Prostate gland (tissue), 2 donors: ENCODE measurements around the gene C3orf20. TPM values are rescaled to one million over a fixed set of nuclear protein-coding genes. Genes with fewer than 3 reads are reported as not detected.

Experiments
- DNase-seq: peaks from one replicate; pipeline ENCODE4 v3.0.0-alpha.2; 2019; ENCODE audit warnings: low spot score
- H3K27ac ChIP-seq, 2 donors: fragments of 200-600 bp; sonication (generic); 2 replicates each; pipeline ENCODE4 v1.5.1; 2017 to 2019
- H3K27me3 ChIP-seq: fragments of 200-600 bp; sonication (generic); replicated peaks from 2 replicates; pipeline ENCODE4 v1.5.1; 2019; ENCODE audit not compliant: insufficient read depth
- H3K36me3 ChIP-seq, 2 donors: fragments of 200-600 bp; sonication (generic); 1 replicate in 1 of 2; 2 replicates in 1 of 2; pipeline versions ENCODE4 v1.5.1 to v1.8.1; 2017 to 2019
- H3K4me1 ChIP-seq: fragments of 200-600 bp; sonication (generic); replicated peaks from 2 replicates; pipeline ENCODE4 v1.5.1; 2019
- H3K4me3 ChIP-seq, 2 donors: fragments of 200-600 bp; sonication (generic); 2 replicates each; pipeline ENCODE4 v1.5.1; 2017 to 2019
- H3K9me3 ChIP-seq: fragments of 200-600 bp; sonication (generic); 2 replicates; pipeline ENCODE4 v1.5.1; 2017
- CTCF ChIP-seq, 4 experiments: fragments of 200-600 bp in 2 of 4; fragments of 450-650 bp in 2 of 4; sonication (generic) in 2 of 4; IDR thresholded peaks; 1 replicate in 3 of 4; 2 replicates in 1 of 4; pipeline ENCODE4 v1.5.1; 2016 to 2019; ENCODE audit warnings: antibody characterized with exemption in 4 of 4, mild to moderate bottlenecking in 2 of 4, moderate library complexity in 2 of 4
- POLR2A ChIP-seq: fragments of 450-650 bp; IDR thresholded peaks from one replicate; pipeline ENCODE4 v1.6.1; 2016; ENCODE audit warnings: antibody characterized with exemption, mild to moderate bottlenecking
- POLR2AphosphoS5 ChIP-seq: sonication (generic); formaldehyde crosslinking; IDR thresholded peaks from one replicate; pipeline ENCODE4 v1.6.1; 2017; ENCODE audit warnings: antibody characterized with exemption
- WGBS: methylation state at CpG from one replicate; pipeline ENCODE4 v1.1.5; 2018; 5-methylcytosine and 5-hydroxymethylcytosine counted together
- intact Hi-C: fragments of 100-400 bp; cut with DNase I; formaldehyde crosslinking; loops from one replicate; pipeline ENCODE4 v1.14.2; 2022
- total RNA-seq, 2 donors: library from RNA; depleted of rRNA; stranded (reverse); fragments of >200 nt; gene quantifications; one replicate each; pipeline ENCODE4 v1.1.0, GENCODE V29; 2016

C3orf20 gene
- total RNA-seq, 2 donors from 2014 or later = 0.28 TPM; not detected in 1

- intact Hi-C loops = no loop called here
- TF ChIP-seq POLR2A = no peak
- no peak for TF ChIP-seq POLR2AphosphoS5
- TF ChIP-seq CTCF (IDR thresholded peaks at IDR 0.05) = no peak
- Histone ChIP-seq H3K4me1 (no peaks in the 10 kb centered on the region), H3K27me3 (no peaks in the 10 kb centered on the region), H3K27ac (no peak overlapping the region), H3K4me3 (no peak overlapping the region), H3K36me3 (no peaks in the 10 kb centered on the region), H3K9me3 (no peaks in the 10 kb centered on the region)
- no peak for DNase-seq
- WGBS = 84% methylated on average over 9 of the region's 9 CpGs
Measured at GRCh38 chr3:14767245-14768051, 92.5 kb downstream of the C3orf20 start.

GRCh38 chr3:14768182-14768790 is 93.3 kb downstream of the C3orf20 start:
- 92% methylated on average over 11 of the region's 11 CpGs for WGBS
- Histone ChIP-seq H3K36me3 (no peaks in the 10 kb centered on the region), H3K4me3 (no peak overlapping the region), H3K27me3 (no peaks in the 10 kb centered on the region), H3K27ac (no peak overlapping the region), H3K4me1 (no peaks in the 10 kb centered on the region), H3K9me3 (no peaks in the 10 kb centered on the region)
- TF ChIP-seq POLR2AphosphoS5 (no peak), POLR2A (no peak), CTCF (IDR thresholded peaks at IDR 0.05) (no peak)
- no peak for DNase-seq
- intact Hi-C loops = no loop called here

GRCh38 chr3:14768881-14769280 is 93.9 kb downstream of the C3orf20 start:
- no peaks in the 10 kb centered on the region for H3K36me3 ChIP-seq
- H3K9me3 ChIP-seq = no peaks in the 10 kb centered on the region
- H3K4me1 ChIP-seq = no peaks in the 10 kb centered on the region
- H3K27me3 ChIP-seq = no peaks in the 10 kb centered on the region
- intact Hi-C loops = no loop called here
- no peak for DNase-seq
- no peak overlapping the region for H3K4me3 ChIP-seq
- TF ChIP-seq CTCF (IDR thresholded peaks at IDR 0.05) (no peak), POLR2A (no peak), POLR2AphosphoS5 (no peak)
- no peak overlapping the region for H3K27ac ChIP-seq
- 86% methylated on average over 6 of the region's 6 CpGs for WGBS

GRCh38 chr3:14769544-14770325 is 94.8 kb downstream of the C3orf20 start:
- intact Hi-C loops = no loop called here
- Histone ChIP-seq H3K27ac (no peak overlapping the region), H3K27me3 (no peaks in the 10 kb centered on the region), H3K9me3 (no peaks in the 10 kb centered on the region), H3K4me3 (no peak overlapping the region), H3K4me1 (no peaks in the 10 kb centered on the region), H3K36me3 (no peaks in the 10 kb centered on the region)
- no peak for DNase-seq
- WGBS = 92% methylated on average over 11 of the region's 11 CpGs
- TF ChIP-seq POLR2A (no peak), CTCF (IDR thresholded peaks at IDR 0.05) (no peak), POLR2AphosphoS5 (no peak)
